GM21447 (cell line): ENCODE data around the gene WFIKKN1.

ENCODE experiments used
- ATAC-seq: cut with Tn5 transposase; IDR thresholded peaks from one replicate; pipeline ENCODE4 v1.9.1; 2021; ENCODE audit not compliant: unreplicated experiment

WFIKKN1 gene

DNA sequence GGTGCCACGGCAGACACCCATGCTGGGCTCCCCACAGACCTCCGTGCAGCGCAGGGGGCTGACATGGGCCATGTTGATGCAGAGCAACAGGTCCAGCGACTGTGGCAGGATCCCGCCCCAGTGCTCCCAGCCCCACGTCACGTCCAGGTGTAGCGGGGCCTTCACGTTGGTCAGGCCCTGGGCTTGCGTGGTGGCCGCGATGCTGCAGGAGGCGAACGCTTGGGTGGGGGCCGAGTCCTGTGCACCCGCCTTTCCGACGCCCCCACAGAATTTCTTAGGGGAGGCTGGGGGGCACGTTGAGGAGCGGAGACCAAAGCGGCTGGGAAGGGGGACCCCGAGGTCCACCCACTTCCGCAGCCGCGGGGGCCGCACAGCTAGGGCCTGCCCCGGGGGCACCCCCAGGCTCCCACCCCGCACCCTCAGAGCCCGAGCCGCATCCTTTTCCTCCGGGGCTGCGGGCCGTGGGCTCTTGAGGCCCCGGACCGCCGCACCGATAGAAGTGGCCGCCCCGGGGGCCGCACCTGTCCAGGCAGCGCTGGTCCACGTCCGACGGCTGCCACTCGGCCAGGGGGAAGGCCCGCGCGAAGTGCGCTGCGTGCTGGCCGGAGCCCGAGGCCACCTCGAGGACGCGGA lies 4.9 kb downstream of the WFIKKN1 start:
- no peak for ATAC-seq

- peak; percentile 61 for ATAC-seq
These were observed 5.7 kb downstream of the WFIKKN1 start, which contains the start of gene METTL26 for GRCh38 chr16:636206-637080. TSS of gene METTL26 (minus strand) at chr16:636305. CDS start at chr16:636290, 15 bp downstream.

- no peak for ATAC-seq
These were observed 6.6 kb downstream of the WFIKKN1 start for GRCh38 chr16:637081-638018.

- ATAC-seq: no peak
These were observed 7.3 kb downstream of the WFIKKN1 start for GRCh38 chr16:638034-638543.

GRCh38 chr16:638836-639235 lies 8.1 kb downstream of the WFIKKN1 start:
- no peak for ATAC-seq

GRCh38 chr16:640614-641013 lies 9.8 kb downstream of the WFIKKN1 start:
- ATAC-seq: no peak

GRCh38 chr16:641326-642188 lies 10.8 kb downstream of the WFIKKN1 start, which contains the start of gene MCRIP2:
TSS of gene MCRIP2 (plus strand) at chr16:641828. CDS start at chr16:641992, 164 bp downstream.
- peak; percentile 60 for ATAC-seq

DNA sequence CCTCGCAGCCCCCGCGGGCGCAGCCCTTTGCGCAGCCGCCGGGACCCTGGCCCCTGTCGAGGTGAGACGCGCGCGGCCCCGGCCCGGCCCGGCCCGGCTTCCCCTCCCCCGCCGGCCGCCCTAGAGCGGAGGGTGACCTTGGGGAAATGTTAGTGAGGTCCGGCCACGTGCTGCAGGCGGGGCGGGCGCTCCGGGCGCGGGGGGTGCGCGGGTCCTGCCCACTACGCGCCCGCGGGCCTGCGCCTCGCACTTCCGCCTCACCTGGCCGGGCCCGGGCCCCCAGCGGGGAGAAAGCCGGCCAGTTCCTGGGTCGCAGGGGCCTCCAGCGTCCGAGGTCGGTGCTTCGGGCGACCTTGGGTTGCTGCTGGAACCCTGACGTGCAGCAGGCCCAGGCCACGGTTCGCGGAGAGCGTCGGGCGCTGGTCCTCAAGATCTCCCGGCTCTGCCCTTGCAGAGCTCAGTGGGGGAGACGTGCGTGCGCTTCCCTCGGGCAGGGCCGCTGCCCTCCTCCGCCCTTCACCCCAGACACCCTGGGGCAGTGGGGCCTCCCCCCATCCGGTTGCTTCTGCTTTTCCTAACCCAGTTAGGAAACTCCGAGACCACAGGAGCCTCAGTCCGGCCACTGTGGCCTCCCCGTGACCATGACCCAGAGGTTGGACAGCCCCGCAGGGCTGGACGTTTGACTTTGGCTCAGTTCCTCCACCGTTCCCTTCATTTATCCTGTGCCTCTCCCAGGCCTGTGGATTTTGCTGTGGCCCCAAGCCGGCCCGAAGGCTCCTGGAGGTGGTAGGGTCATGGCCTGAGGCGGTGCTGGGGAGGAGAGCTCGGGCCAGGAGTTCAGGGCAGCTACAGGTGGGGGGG lies 11.6 kb downstream of the WFIKKN1 start:
- peak; percentile 30 for ATAC-seq

GRCh38 chr16:643050-643368 lies 12.2 kb downstream of the WFIKKN1 start:
- no peak for ATAC-seq

DNA sequence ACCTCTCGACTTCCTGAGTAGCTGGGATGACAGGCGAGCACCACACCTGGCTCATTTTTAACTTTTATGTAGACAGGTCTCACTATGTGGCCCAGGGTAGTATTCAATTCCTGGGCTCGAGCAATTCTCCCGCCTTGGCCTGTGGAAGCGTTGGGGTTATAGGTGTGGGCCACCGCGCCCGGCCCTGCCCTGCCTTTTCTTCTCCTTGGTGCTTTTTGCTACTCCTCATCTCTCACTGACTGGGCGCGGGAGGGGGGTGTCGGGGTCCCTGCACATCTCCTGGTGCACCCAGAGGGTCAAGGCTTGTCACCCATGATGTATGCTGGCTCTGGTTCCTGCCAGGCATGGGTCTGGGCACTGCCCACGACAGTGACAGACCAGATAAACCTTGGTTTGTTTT lies 13.8 kb downstream of the WFIKKN1 start:
- ATAC-seq: no peak

DNA sequence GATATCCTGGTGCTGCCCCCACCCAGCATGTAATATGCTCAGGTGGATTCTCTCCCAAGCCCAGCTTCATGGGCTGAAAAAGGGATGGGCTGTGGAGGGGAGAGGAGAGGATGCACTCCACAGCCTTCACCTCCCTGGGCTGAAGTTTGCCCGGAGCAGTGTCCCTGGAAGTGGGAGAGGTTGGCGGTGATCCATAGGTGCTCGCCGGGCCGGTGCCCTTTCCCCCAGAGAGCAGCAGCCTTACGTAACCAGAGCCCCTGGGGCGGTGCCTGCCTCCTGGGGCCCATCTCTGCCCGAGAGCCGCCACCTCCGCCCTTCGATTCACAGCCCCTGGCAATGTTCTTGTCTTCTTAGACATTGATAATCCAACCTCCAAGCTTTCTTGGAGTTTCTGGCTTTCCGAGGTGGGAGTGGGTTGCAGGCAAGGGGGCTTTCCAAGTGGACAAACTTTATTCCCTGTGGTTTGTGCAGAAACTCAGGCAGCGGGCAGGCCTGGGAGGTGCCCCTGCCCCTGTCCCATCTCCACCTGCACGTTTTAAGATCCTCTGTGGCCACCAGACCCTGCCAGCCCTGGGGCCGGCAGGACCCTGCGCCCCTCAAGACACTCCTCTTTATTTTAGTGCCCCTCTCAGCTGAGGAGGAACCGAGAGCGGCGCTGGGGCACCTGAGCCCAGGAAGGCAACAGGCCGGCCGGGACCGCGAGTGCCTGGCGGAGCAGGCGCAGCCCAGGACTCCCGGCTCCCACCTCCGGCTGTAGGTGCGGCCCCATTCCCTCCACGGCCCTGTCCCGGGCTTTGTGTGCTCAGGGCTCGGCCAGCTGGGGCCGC lies 15.3 kb downstream of the WFIKKN1 start:
- ATAC-seq: no peak

DNA sequence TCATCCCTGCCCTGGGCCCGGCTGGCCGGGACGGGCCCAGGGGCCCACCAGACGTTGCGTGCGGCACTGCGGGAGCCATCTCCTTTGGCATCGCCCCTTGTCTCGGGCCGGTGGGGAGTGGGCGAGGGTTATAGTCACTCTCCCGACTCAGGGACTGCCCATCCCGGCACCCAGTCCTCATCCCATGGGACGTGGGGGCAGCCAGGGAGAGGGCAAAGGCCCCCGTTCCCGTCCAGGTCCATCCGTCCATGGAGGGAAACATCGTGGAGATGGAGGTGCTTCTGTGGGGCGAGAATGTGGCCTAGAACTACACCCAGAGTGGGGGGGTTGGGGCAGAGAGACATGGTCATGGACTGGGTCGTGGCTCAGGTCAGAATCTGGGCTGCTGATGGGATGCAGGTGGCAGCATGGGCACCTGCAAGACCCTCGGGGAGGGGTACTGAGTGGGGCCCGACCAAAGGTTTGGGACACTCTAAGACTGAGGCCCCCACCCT lies 15.9 kb downstream of the WFIKKN1 start:
- ATAC-seq: no peak

DNA sequence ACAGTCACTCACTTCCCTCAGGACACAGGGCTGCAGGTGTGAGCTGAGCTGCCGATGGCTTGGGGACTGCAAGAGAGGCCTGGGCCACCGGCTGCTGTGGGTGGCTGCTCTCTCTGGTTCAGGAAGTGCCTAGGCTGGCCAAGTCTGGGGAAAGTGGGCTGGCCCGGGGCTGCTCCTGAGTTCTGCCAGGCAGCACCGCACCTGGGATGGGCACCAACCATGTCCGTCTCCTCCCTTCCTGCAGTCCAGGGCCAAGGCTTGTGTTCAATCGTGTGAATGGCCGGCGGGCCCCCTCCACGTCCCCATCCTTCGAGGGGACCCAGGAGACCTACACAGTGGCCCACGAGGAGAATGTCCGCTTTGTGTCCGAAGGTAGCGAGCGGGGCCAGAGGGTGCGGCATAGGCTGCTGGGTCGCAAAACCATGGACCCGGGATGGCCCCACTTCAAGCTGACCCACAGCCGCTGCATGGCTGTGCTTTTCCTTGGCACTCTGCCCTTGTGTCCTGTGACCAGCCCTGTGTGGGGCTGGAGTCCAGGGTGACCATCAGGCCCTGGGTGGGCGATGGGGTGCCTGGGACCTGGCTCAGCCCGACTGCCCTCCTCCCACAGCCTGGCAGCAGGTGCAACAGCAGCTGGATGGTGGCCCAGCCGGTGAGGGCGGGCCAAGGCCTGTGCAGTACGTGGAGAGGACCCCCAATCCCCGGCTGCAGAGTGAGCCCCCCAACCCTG lies 16.6 kb downstream of the WFIKKN1 start:
- ATAC-seq: no peak

DNA sequence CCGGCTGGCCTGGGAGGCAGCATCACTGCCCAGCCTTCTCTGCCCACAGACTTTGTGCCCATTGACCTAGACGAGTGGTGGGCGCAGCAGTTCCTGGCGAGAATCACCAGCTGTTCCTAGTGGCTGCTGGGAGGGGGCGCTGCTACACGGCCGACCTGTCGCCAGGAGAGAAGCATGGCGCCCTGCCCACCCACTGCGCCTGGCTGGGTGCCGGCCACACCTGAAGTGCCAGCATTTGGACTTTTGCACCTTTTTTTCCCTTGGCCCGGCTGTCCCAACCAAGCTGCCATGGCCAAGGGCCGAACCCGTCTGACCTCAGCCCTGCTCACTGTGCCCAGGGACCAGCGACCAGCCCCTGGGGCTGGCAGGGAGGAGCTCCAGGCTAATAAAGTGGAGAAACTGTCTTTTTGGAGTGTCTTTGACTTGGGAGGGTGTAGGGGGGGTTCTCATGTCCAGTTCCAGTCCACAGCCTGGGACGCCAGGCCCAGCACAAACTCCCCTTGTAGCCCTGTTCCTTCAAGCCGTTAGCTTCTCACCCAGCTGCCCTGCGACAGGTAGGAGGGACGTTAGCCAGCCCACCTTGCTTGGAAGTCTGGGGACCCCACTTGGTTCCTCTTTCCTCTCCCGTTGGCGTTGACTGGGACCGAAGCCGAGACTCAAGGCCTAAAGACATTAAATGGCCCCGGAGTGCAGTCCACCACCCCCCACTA lies 17.4 kb downstream of the WFIKKN1 start:
- ATAC-seq: no peak

GRCh38 chr16:648781-649589 lies 18.2 kb downstream of the WFIKKN1 start, which contains the start of gene WDR90:
TSS of gene WDR90 (plus strand) at chr16:649365. CDS start at chr16:649417, 52 bp downstream.
- ATAC-seq: peak; percentile 60

DNA sequence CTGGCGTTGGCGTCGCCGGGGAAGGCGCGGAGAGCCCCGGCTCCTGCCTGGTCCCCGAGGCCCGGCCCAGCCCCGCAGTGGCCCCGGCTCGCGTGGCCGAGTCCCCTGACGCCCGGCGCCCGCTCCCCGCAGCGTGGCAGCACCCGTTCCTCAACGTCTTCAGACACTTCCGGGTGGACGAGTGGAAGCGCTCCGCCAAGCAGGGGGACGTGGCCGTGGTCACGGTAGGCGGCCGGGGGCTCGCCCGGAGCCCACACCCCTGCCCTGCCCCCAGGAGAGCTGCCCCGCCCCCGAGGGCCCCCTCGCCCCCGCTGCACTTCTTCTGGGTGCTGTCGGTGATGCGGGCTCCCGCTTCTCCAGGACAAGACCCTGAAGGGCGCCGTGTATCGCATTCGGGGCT lies 18.8 kb downstream of the WFIKKN1 start:
- no peak for ATAC-seq
